K562 (cell line): ENCODE results near the gene TXNIP. TPM values are rescaled to one million over a fixed set of nuclear protein-coding genes. Genes with fewer than 3 reads are reported as not detected.
A peak's percentile ranks its signal among the peaks of the same experiment; 100 is the strongest.

Experiments
- ASH1L ChIP-seq: fragments of 450-650 bp; IDR thresholded peaks from 2 replicates; pipeline ENCODE4 v1.6.1; 2018; ENCODE audit warnings: borderline replicate concordance, mild to moderate bottlenecking, low read depth; ENCODE audit not compliant: partially characterized antibody
- ATF7 ChIP-seq: fragments of 450-650 bp; IDR thresholded peaks from 2 replicates; pipeline ENCODE4 v1.7.1; 2014; ENCODE audit warnings: mild to moderate bottlenecking, moderate library complexity
- CAMTA2 ChIP-seq: fragments of 250-450 bp; sonication (Bioruptor Pico); conservative IDR thresholded peaks from 2 replicates; pipeline ENCODE4 v1.5.1; 2022
- E4F1 ChIP-seq: fragments of 250-450 bp; sonication (Bioruptor Pico); IDR thresholded peaks from 2 replicates; pipeline ENCODE4 v1.5.0; 2021; ENCODE audit warnings: mild to moderate bottlenecking, borderline replicate concordance
- ZBTB17 ChIP-seq: fragments of 450-650 bp; formaldehyde crosslinking; IDR thresholded peaks from 2 replicates; pipeline ENCODE4 v1.4.0; 2020; ENCODE audit warnings: mild to moderate bottlenecking
- ZNF76 ChIP-seq: fragments of 250-450 bp; sonication (Bioruptor Pico); IDR thresholded peaks from 2 replicates; pipeline ENCODE4 v1.4.0; 2020; ENCODE audit warnings: mild to moderate bottlenecking, moderate library complexity, borderline replicate concordance
- polyA plus RNA-seq, 8 experiments: library from polyadenylated mRNA; depleted of rRNA in 4 of 8; stranded (reverse) in 5 of 8; unstranded in 3 of 8; fragments of >200 nt; fragmentation: Nextera tagmentation in 2 of 8; fragmentation: Illumina TruSeq in 1 of 8; extraction: Ambion mirVana in 2 of 8; extraction: Trizol in 1 of 8; gene quantifications; 2 replicates each; pipeline versions ENCODE4 v1.2.1 to v1.2.3, GENCODE V29; 2011 to 2014; ENCODE audit warnings: inconsistent platforms in 1 of 8, missing spikeins in 1 of 8
- total RNA-seq, 7 experiments: library from RNA; depleted of rRNA in 6 of 7; stranded (reverse); fragments of >200 nt in 6 of 7; fragmentation: Illumina TruSeq in 2 of 7; extraction: Trizol in 2 of 7; gene quantifications; 2 replicates each; pipeline versions ENCODE4 v1.2.1 to v1.2.3, GENCODE V29; 2011 to 2021; ENCODE audit warnings: low replicate concordance in 1 of 7
- TF ChIP-seq, protein P1 (sequence below), 2 experiments: fragments of 450-650 bp; formaldehyde crosslinking in 1 of 2; IDR thresholded peaks; 2 replicates each; pipeline versions ENCODE4 v1.4.0 to v1.6.1; 2014 to 2020; ENCODE audit warnings: mild to moderate bottlenecking in 2 of 2, borderline replicate concordance in 1 of 2, low read depth in 1 of 2
- TF ChIP-seq, protein P2 (sequence below): sonication (generic); formaldehyde crosslinking; IDR thresholded peaks from 2 replicates; pipeline ENCODE4 v1.8.0; 2022; ENCODE audit warnings: mild to moderate bottlenecking, low read depth, missing genetic modification reagents
- TF ChIP-seq, protein P3 (sequence below): sonication (generic); formaldehyde crosslinking; IDR thresholded peaks from 2 replicates; pipeline ENCODE4 v1.8.0; 2022; ENCODE audit warnings: missing genetic modification reagents, mild to moderate bottlenecking, borderline replicate concordance
- TF ChIP-seq, protein P4 (sequence below), 2 experiments: fragments of 450-650 bp; IDR thresholded peaks; 2 replicates each; pipeline ENCODE4 v1.6.1; 2016

The TXNIP gene
- total and polyA plus RNA-seq, 9 of the 15 experiments (the other 6 are each of a cell fraction or from before 2014, with no cell fraction given): 120 to 499 (median 257) TPM

- TF ChIP-seq, protein P1, sequence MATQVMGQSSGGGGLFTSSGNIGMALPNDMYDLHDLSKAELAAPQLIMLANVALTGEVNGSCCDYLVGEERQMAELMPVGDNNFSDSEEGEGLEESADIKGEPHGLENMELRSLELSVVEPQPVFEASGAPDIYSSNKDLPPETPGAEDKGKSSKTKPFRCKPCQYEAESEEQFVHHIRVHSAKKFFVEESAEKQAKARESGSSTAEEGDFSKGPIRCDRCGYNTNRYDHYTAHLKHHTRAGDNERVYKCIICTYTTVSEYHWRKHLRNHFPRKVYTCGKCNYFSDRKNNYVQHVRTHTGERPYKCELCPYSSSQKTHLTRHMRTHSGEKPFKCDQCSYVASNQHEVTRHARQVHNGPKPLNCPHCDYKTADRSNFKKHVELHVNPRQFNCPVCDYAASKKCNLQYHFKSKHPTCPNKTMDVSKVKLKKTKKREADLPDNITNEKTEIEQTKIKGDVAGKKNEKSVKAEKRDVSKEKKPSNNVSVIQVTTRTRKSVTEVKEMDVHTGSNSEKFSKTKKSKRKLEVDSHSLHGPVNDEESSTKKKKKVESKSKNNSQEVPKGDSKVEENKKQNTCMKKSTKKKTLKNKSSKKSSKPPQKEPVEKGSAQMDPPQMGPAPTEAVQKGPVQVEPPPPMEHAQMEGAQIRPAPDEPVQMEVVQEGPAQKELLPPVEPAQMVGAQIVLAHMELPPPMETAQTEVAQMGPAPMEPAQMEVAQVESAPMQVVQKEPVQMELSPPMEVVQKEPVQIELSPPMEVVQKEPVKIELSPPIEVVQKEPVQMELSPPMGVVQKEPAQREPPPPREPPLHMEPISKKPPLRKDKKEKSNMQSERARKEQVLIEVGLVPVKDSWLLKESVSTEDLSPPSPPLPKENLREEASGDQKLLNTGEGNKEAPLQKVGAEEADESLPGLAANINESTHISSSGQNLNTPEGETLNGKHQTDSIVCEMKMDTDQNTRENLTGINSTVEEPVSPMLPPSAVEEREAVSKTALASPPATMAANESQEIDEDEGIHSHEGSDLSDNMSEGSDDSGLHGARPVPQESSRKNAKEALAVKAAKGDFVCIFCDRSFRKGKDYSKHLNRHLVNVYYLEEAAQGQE (IDR thresholded peaks at IDR 0.05; ENCODE audit: borderline replicate concordance): no peak
- TF ChIP-seq, protein P1 (CRISPR knock-in tag; IDR thresholded peaks at IDR 0.05; ENCODE audit: low read depth): no peak
- TF ChIP-seq, protein P2, sequence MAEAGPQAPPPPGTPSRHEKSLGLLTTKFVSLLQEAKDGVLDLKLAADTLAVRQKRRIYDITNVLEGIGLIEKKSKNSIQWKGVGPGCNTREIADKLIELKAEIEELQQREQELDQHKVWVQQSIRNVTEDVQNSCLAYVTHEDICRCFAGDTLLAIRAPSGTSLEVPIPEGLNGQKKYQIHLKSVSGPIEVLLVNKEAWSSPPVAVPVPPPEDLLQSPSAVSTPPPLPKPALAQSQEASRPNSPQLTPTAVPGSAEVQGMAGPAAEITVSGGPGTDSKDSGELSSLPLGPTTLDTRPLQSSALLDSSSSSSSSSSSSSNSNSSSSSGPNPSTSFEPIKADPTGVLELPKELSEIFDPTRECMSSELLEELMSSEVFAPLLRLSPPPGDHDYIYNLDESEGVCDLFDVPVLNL (CRISPR knock-in tag): no peak
- TF ChIP-seq CAMTA2 (no peak; the same call in 1 of the 2 replicates), ATF7 (no peak), E4F1 (CRISPR knock-in tag) (no peak), ZBTB17 (no peak), ASH1L (peak; percentile 2), ZNF76 (CRISPR knock-in tag) (no peak)
- TF ChIP-seq, protein P3, sequence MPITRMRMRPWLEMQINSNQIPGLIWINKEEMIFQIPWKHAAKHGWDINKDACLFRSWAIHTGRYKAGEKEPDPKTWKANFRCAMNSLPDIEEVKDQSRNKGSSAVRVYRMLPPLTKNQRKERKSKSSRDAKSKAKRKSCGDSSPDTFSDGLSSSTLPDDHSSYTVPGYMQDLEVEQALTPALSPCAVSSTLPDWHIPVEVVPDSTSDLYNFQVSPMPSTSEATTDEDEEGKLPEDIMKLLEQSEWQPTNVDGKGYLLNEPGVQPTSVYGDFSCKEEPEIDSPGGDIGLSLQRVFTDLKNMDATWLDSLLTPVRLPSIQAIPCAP: no peak
- TF ChIP-seq, protein P4, sequence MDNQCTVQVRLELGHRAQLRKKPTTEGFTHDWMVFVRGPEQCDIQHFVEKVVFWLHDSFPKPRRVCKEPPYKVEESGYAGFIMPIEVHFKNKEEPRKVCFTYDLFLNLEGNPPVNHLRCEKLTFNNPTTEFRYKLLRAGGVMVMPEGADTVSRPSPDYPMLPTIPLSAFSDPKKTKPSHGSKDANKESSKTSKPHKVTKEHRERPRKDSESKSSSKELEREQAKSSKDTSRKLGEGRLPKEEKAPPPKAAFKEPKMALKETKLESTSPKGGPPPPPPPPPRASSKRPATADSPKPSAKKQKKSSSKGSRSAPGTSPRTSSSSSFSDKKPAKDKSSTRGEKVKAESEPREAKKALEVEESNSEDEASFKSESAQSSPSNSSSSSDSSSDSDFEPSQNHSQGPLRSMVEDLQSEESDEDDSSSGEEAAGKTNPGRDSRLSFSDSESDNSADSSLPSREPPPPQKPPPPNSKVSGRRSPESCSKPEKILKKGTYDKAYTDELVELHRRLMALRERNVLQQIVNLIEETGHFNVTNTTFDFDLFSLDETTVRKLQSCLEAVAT (IDR thresholded peaks at IDR 0.05): peak in 1 of 2 experiments; percentile 4; a peak in 2 of 4 replicates
Measured at GRCh38 chr1:145992958-145993617, 3.3 kb downstream of the TXNIP start (continued).
